ENCODE data around the gene MFSD2A. TPM values are rescaled to one million over a fixed set of nuclear protein-coding genes. Genes with fewer than 3 reads are reported as not detected.
"Not testable (repeated sequence)": the region's sequence is repeated elsewhere in the genome, so short reads cannot be mapped to it uniquely, and the experiment has no call there.

The MFSD2A gene
- total RNA-seq, 1 donor from 2014 or later, result 3.3 TPM

DNA sequence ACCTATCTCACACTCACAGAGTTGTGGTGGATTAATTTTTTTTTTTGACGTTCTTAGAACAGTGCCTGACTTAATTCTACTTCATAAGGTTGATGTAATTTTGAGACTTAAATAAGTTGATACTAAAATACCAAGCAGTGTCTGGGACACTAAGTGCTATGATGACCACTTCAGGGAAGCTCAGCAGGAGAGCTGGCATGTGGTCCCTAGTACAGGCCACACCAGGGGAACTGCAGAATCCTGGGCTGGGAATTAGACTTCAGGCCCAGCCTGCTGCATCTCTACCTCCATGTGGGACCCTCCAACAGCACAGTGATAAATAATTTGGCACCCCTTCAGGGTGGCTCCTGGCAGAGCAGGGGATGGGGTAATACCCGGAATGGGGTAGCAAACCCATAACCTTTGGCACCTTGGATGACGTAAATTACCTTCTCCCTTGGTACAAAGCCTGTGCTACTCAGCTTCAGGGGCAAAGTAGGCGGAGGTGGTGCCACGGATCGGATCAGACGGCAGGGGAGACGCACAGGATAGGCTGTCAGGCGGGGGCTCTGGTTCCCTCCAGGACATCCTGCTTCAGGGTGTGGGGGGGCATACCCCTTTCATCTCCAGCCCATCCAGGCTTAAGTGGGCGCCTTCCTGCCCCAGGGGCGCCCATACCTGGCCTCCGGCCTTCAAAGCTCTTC lies 4.8 kb downstream of the MFSD2A start:
- Histone ChIP-seq H4K20me1 (ENCODE audit: insufficient read depth, low read length) (peaks cover 9% of the 10 kb centered on the region), H3K9me3 (ENCODE audit: insufficient read depth, low read depth, low read length) (no peaks in the 10 kb centered on the region), H3K4me2 (ENCODE audit: low read length) (no peak overlapping the region), H3K4me3 (ENCODE audit: insufficient read depth, low read depth, low read length) (no peak overlapping the region), H3K27me3 (ENCODE audit: insufficient read depth, low read length) (no peaks in the 10 kb centered on the region), H3K9ac (ENCODE audit: low read length) (no peak overlapping the region), H3K36me3 (ENCODE audit: insufficient read depth, low read length) (peaks cover 4% of the 10 kb centered on the region), H3K4me1 (ENCODE audit: insufficient read depth, low read length) (peaks cover 8% of the 10 kb centered on the region), H2AFZ (ENCODE audit: low read depth, low read length) (no peak overlapping the region), H3K79me2 (ENCODE audit: insufficient read depth, low read length) (peaks cover 11% of the 10 kb centered on the region), H3K27ac (ENCODE audit: low read depth, low read length) (no peak overlapping the region)
- Mint-ChIP-seq H3K27ac (ENCODE audit: unreplicated experiment) (no peak overlapping the region), H3K27me3 (ENCODE audit: low read depth, unreplicated experiment) (peaks cover 23% of the 10 kb centered on the region), H3K9me3 (ENCODE audit: unreplicated experiment) (no peaks in the 10 kb centered on the region), H3K4me1 (ENCODE audit: low read depth, unreplicated experiment) (peaks cover 4% of the 10 kb centered on the region), H3K4me3 (ENCODE audit: unreplicated experiment) (no peak overlapping the region), H3K36me3 (ENCODE audit: low read depth, unreplicated experiment) (peaks cover 5% of the 10 kb centered on the region)
- no peak for FAIRE-seq
- TF ChIP-seq EZH2 (IDR thresholded peaks at IDR 0.05; ENCODE audit: insufficient read depth, low read length), result no peak
- TF ChIP-seq, protein P1, sequence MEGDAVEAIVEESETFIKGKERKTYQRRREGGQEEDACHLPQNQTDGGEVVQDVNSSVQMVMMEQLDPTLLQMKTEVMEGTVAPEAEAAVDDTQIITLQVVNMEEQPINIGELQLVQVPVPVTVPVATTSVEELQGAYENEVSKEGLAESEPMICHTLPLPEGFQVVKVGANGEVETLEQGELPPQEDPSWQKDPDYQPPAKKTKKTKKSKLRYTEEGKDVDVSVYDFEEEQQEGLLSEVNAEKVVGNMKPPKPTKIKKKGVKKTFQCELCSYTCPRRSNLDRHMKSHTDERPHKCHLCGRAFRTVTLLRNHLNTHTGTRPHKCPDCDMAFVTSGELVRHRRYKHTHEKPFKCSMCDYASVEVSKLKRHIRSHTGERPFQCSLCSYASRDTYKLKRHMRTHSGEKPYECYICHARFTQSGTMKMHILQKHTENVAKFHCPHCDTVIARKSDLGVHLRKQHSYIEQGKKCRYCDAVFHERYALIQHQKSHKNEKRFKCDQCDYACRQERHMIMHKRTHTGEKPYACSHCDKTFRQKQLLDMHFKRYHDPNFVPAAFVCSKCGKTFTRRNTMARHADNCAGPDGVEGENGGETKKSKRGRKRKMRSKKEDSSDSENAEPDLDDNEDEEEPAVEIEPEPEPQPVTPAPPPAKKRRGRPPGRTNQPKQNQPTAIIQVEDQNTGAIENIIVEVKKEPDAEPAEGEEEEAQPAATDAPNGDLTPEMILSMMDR (IDR thresholded peaks at IDR 0.05; ENCODE audit: insufficient read depth, low read depth, low read length), result no peak
- DNase-seq (ENCODE audit: low read depth), result no peak

DNA sequence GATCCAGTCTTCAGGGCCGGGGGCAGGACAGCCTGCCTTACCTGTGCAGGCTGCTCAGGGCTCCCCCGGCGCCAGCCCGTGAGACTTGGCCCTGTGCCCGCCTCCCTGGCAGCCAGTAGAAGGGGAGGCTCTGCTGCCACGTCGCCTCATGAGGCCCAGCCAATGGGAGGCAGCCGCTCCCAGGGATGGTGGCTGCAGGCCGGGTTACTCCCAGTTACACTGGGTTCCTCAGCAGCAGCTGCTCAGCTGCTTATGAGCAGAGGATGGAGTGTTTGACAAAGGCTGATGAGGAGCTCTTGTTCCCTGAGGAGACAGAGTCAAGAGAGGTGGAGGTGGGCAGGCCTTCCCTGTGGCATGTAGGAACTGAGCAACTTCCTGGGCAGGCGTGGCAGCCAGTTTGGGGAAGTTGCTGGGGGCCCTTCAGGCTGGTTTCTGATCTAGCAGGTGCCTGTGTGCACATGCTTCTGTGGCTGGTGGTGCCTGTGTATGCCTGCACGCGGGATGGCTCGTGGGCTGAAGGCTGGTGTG lies 5.5 kb downstream of the MFSD2A start:
- no peak overlapping the region for H3K27ac ChIP-seq (ENCODE audit: low read depth, low read length)
- Mint-ChIP-seq H3K27me3 (ENCODE audit: low read depth, unreplicated experiment) (peaks cover 25% of the 10 kb centered on the region), H3K4me3 (ENCODE audit: unreplicated experiment) (no peak overlapping the region), H3K4me1 (ENCODE audit: low read depth, unreplicated experiment) (peaks cover 4% of the 10 kb centered on the region), H3K36me3 (ENCODE audit: low read depth, unreplicated experiment) (peaks cover 6% of the 10 kb centered on the region), H3K9me3 (ENCODE audit: unreplicated experiment) (no peaks in the 10 kb centered on the region), H3K27ac (ENCODE audit: unreplicated experiment) (no peak overlapping the region)
- no peak for TF ChIP-seq EZH2 (IDR thresholded peaks at IDR 0.05; ENCODE audit: insufficient read depth, low read length)
- TF ChIP-seq, protein P1 (IDR thresholded peaks at IDR 0.05; ENCODE audit: insufficient read depth, low read depth, low read length), result no peak
- no peaks in the 10 kb centered on the region for H3K9me3 ChIP-seq (ENCODE audit: insufficient read depth, low read depth, low read length)
- no peak overlapping the region for H3K4me3 ChIP-seq (ENCODE audit: insufficient read depth, low read depth, low read length)
- H3K27me3 ChIP-seq (ENCODE audit: insufficient read depth, low read length), result no peaks in the 10 kb centered on the region
- H3K4me1 ChIP-seq (ENCODE audit: insufficient read depth, low read length), result peaks cover 8% of the 10 kb centered on the region
- FAIRE-seq (no peak), DNase-seq (ENCODE audit: low read depth) (no peak)
- no peak overlapping the region for H3K9ac ChIP-seq (ENCODE audit: low read length)
- H2AFZ ChIP-seq (ENCODE audit: low read depth, low read length), result peak overlapping the region; percentile 34
- H3K36me3 ChIP-seq (ENCODE audit: insufficient read depth, low read length), result peaks cover 4% of the 10 kb centered on the region
- no peak overlapping the region for H3K4me2 ChIP-seq (ENCODE audit: low read length)
- peaks cover 11% of the 10 kb centered on the region for H3K79me2 ChIP-seq (ENCODE audit: insufficient read depth, low read length)
- peaks cover 9% of the 10 kb centered on the region for H4K20me1 ChIP-seq (ENCODE audit: insufficient read depth, low read length)

DNA sequence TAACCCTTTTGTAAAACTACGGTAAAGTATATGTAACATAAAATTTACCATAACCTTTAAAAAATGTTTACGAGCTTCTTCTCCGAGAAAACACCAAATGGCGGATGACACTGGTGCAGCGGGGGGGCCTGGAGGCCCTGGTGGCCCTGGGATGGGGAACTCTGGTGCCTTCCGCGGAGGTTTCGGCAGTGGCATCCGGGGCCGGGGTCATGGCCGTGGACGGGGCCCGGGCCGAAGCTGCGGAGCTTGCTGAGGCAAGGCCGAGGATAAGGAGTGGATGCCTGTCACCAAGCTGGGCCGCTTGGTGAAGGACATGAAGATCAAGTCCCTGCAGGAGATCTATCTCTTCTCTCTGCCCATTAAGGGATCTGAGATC lies 7.5 kb downstream of the MFSD2A start:
- Histone ChIP-seq H3K36me3 (ENCODE audit: insufficient read depth, low read length) (peaks cover 4% of the 10 kb centered on the region), H2AFZ (ENCODE audit: low read depth, low read length) (no peak overlapping the region), H4K20me1 (ENCODE audit: insufficient read depth, low read length) (peaks cover 3% of the 10 kb centered on the region), H3K9me3 (ENCODE audit: insufficient read depth, low read depth, low read length) (no peaks in the 10 kb centered on the region), H3K4me1 (ENCODE audit: insufficient read depth, low read length) (peaks cover 3% of the 10 kb centered on the region), H3K4me3 (ENCODE audit: insufficient read depth, low read depth, low read length) (no peak overlapping the region), H3K79me2 (ENCODE audit: insufficient read depth, low read length) (peaks cover under 1% of the 10 kb centered on the region), H3K9ac (ENCODE audit: low read length) (no peak overlapping the region), H3K4me2 (ENCODE audit: low read length) (no peak overlapping the region), H3K27me3 (ENCODE audit: insufficient read depth, low read length) (no peaks in the 10 kb centered on the region), H3K27ac (ENCODE audit: low read depth, low read length) (no peak overlapping the region)
- Mint-ChIP-seq H3K4me1 (ENCODE audit: low read depth, unreplicated experiment) (no peaks in the 10 kb centered on the region), H3K36me3 (ENCODE audit: low read depth, unreplicated experiment) (peaks cover 17% of the 10 kb centered on the region), H3K9me3 (ENCODE audit: unreplicated experiment) (no peaks in the 10 kb centered on the region), H3K27me3 (ENCODE audit: low read depth, unreplicated experiment) (peaks cover 14% of the 10 kb centered on the region), H3K27ac (ENCODE audit: unreplicated experiment) (no peak overlapping the region), H3K4me3 (ENCODE audit: unreplicated experiment) (no peak overlapping the region)
- DNase-seq (ENCODE audit: low read depth), result no peak
- FAIRE-seq, result no peak
- TF ChIP-seq, protein P1 (IDR thresholded peaks at IDR 0.05; ENCODE audit: insufficient read depth, low read depth, low read length), result no peak
- no peak for TF ChIP-seq EZH2 (IDR thresholded peaks at IDR 0.05; ENCODE audit: insufficient read depth, low read length)

DNA sequence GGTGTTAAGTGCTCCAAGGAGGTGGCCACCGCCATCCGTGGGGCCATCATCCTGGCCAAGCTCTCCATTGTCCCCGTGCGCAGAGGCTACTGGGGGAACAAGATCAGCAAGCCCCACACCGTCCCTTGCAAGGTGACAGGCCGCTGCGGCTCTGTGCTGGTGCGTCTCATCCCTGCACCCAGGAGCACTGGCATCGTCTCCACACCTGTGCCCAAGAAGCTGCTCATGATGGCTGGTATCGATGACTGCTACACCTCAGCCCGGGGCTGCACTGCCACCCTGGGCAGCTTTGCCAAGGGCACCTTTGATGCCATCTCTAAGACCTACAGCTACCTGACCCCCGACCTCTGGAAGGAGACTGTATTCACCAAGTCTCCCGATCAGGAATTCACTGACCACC lies 8.0 kb downstream of the MFSD2A start:
- not testable (repeated sequence) for H3K27me3 Mint-ChIP-seq (ENCODE audit: low read depth, unreplicated experiment); H3K79me2 ChIP-seq (ENCODE audit: insufficient read depth, low read length); H3K9ac ChIP-seq (ENCODE audit: low read length); H3K27ac Mint-ChIP-seq (ENCODE audit: unreplicated experiment); H3K9me3 ChIP-seq (ENCODE audit: insufficient read depth, low read depth, low read length); H3K36me3 ChIP-seq (ENCODE audit: insufficient read depth, low read length); H3K4me2 ChIP-seq (ENCODE audit: low read length); H3K4me3 ChIP-seq (ENCODE audit: insufficient read depth, low read depth, low read length); H4K20me1 ChIP-seq (ENCODE audit: insufficient read depth, low read length); H3K27me3 ChIP-seq (ENCODE audit: insufficient read depth, low read length); DNase-seq (ENCODE audit: low read depth); H3K27ac ChIP-seq (ENCODE audit: low read depth, low read length); H3K4me1 ChIP-seq (ENCODE audit: insufficient read depth, low read length); H3K9me3 Mint-ChIP-seq (ENCODE audit: unreplicated experiment); FAIRE-seq; H3K4me1 Mint-ChIP-seq (ENCODE audit: low read depth, unreplicated experiment); H2AFZ ChIP-seq (ENCODE audit: low read depth, low read length); H3K4me3 Mint-ChIP-seq (ENCODE audit: unreplicated experiment)
- H3K36me3 Mint-ChIP-seq (ENCODE audit: low read depth, unreplicated experiment), result peaks cover 20% of the 10 kb centered on the region

All from astrocyte (in vitro differentiated cells and primary cell).